ENCODE measurements around the gene CSF1.
"Not testable (repeated sequence)": the region's sequence is repeated elsewhere in the genome, so short reads cannot be mapped to it uniquely, and the experiment has no call there.

Gene CSF1

GRCh38 chr1:109910123-109910962 lies at the start of gene CSF1:
TSS of gene CSF1 (plus strand) at chr1:109910849. CDS start at chr1:109911024, 175 bp downstream.
- no peak for DNase-seq

GRCh38 chr1:109861616-109862015 lies 49.0 kb upstream of the CSF1 start:
- DNase-seq: not testable (repeated sequence)

GRCh38 chr1:109863667-109864046 lies 47.0 kb upstream of the CSF1 start:
- no peak for DNase-seq

- DNase-seq: no peak
These were observed 46.4 kb upstream of the CSF1 start for GRCh38 chr1:109864047-109864822.

GRCh38 chr1:109864930-109865612 lies 45.6 kb upstream of the CSF1 start:
- DNase-seq: no peak

GRCh38 chr1:109866071-109866470 lies 44.6 kb upstream of the CSF1 start:
- DNase-seq: no peak

GRCh38 chr1:109873278-109874175 lies 37.1 kb upstream of the CSF1 start:
- no peak for DNase-seq

- no peak for DNase-seq
These were observed 36.2 kb upstream of the CSF1 start for GRCh38 chr1:109874445-109874844.

- no peak for DNase-seq
These were observed 34.8 kb upstream of the CSF1 start for GRCh38 chr1:109875874-109876273.

- no peak for DNase-seq
These were observed 33.9 kb upstream of the CSF1 start for GRCh38 chr1:109876617-109877316.

GRCh38 chr1:109877317-109877771 lies 33.3 kb upstream of the CSF1 start:
- no peak for DNase-seq

- DNase-seq: no peak
These were observed 32.9 kb upstream of the CSF1 start for GRCh38 chr1:109877776-109878175.

GRCh38 chr1:109878531-109879104 lies 32.0 kb upstream of the CSF1 start:
- no peak for DNase-seq

- not testable (repeated sequence) for DNase-seq
These were observed 31.3 kb upstream of the CSF1 start for GRCh38 chr1:109879371-109879770.

- DNase-seq: no peak
These were observed 30.6 kb upstream of the CSF1 start for GRCh38 chr1:109879881-109880525.

- no peak for DNase-seq
These were observed 29.4 kb upstream of the CSF1 start for GRCh38 chr1:109880971-109881894.

GRCh38 chr1:109881906-109882287 lies 28.8 kb upstream of the CSF1 start:
- no peak for DNase-seq

- DNase-seq: no peak
These were observed 28.1 kb upstream of the CSF1 start for GRCh38 chr1:109882288-109883245.

All from NCI-H510A treated with DMSO at 0.1 percent for 48 hours (cell line).